GM18870 (cell line): ENCODE results near the gene HORMAD2.

Experiments used
- ATAC-seq: cut with Tn5 transposase; IDR thresholded peaks from one replicate; pipeline ENCODE4 v1.9.1; 2021; ENCODE audit warnings: moderate library complexity; ENCODE audit not compliant: unreplicated experiment

HORMAD2 gene, protein sequence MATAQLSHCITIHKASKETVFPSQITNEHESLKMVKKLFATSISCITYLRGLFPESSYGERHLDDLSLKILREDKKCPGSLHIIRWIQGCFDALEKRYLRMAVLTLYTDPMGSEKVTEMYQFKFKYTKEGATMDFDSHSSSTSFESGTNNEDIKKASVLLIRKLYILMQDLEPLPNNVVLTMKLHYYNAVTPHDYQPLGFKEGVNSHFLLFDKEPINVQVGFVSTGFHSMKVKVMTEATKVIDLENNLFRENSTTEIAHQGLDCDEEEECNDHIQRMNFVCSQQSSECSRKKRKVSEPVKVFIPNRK

GRCh38 chr22:30079952-30080533 is at the start of gene HORMAD2:
TSS of gene HORMAD2 (plus strand) at chr22:30080464. CDS start at chr22:30093953, 13,489 bp downstream.
- no peak for ATAC-seq

DNA sequence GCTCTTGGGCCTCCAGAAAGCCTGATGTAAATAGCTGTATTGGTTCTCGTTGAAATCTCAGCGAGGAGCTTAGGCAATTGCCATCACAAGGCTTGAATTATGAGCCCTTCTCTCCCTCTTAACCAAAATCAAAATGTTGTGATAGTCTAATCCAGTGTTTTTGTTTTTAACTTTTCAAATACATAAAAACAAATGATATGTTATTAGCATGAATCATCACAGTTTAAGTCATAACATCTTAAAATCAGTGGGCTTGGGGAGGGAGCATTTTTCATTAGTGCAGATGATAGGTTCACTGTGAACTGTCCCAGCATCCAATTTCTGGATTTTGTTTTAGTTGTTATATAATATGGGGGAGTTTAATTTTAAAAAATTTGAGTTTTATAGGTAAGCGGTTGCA is 48.9 kb upstream of the HORMAD2 start:
- ATAC-seq, result no peak

DNA sequence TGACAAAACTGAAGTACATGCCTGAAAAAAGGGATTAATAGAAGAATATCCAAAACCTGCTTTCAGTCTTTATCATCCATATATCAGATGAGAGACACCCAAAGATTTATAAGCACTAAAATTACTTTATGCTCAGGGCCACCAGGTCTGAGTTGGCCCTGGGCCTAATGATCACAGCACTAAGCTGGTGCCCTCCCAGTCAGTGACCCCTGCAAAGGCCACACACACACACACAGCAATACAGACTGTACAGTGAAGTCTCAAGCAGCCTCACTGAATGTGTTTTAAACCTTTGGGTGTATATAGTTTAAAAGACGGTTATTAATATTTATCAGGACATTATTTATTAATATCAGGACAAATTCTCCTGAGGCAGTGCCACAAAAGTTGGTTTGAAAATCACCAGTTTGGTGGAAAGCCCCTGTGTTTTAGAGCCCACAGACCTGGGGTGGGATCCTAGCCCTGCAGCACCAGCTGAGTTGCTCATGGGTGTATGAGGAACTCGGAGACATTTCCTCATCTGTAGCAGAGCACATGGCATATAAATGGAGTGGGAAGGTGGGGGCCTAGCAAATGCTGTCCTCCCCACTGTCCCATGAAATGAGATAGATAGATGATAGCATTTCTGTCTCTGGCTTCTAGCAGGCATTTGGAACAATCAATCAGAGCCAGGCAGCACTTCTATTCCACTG is 48.4 kb upstream of the HORMAD2 start:
- no peak for ATAC-seq

DNA sequence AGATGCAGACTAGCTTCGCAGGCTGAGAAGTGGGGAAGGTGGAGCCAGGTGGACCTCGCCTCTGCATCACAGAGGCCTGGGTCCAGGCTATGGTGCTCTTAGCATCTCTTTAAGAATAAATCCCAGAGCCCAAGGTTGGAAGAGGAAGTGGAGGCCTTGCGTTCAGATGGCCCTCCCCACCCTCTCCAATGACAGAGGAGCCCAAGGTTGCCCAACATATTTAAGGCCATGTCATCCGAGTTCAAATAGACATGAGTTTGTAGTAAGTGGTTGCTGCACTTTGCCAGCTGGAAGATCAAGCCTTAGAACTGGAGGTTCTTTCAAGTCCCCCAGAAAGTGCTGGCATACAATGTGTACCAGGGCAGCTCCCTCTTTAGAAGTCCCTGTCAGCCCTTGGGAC is 47.1 kb upstream of the HORMAD2 start:
- no peak for ATAC-seq

- no peak for ATAC-seq
Observed at GRCh38 chr22:30033901-30034300, 46.4 kb upstream of the HORMAD2 start.

DNA sequence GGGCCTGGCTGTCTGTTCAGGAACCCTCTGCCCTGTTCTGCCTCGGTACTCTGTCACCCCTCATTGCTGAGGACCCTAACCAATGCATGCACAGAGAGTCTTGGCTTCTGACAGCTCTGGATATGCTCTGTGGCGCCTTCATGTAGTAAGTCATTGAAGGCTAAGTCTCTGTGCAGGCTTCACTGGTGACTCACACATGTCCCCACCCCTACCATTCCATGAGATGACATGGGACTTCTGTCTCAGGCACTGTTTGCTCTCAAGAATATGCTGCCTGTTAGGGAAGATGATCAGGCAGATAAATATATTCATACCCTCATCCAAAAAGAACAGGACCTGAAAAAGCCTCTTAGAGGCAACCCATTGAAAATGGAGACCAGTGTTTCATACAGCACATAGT is 43.6 kb upstream of the HORMAD2 start:
- ATAC-seq, result no peak

GRCh38 chr22:30038219-30038618 is 42.0 kb upstream of the HORMAD2 start:
- ATAC-seq, result no peak

DNA sequence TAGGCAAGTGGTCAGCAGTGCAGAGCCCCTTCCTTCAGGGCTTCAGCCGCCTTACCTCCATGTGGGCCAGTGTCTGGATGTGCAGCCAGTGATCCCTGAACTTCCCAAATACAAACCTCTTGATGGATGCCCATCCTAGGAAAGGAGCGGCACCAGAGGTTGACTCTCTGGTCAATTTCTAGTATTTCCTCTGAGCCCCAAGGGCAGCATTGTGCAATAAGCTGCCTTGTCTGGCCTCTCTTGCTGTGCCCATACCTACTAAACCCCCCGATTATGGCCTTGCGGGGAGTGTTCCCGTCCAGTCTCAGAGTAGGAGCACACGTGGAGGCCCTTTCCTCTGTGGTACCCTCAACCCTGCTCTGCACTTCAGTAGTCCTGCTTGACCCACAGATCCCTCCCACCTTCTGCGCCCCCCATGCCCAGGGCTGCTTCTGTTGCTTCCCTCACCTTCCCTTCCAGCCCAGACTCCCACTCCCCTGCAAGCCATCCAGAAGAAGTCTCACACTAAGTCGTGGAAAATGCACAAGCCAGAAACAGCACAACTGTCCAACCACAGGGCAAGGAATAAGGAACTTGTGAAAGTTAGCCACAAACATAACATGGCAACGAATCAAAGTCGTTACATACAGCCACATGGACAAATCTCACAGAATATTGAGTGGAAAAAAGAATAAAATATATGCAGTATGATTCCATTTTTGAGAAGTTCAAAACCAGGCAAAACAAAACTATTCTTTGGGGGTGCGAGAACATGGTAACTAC is 39.6 kb upstream of the HORMAD2 start:
- ATAC-seq, result no peak

DNA sequence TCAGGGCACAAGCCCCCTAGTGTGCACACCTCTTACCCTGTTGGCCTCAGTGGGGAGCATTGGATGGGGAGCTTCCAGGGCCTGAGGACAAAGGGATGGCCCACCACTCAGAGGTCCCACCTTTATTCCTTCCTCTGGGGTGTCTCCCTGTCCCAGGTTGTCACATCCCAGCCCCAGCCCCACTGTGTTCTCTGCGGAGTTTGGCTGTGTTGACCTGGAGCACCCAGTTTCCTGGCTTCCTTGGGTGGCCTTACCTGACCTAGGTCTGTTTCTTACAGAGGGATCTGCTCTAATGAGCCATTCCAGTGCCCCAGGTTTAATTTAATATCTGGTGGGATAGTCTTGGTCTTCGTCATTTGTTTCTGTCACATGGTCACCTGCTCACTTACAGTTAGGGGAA is 38.8 kb upstream of the HORMAD2 start:
- no peak for ATAC-seq

GRCh38 chr22:30041881-30042280 is 38.4 kb upstream of the HORMAD2 start:
- no peak for ATAC-seq

- no peak for ATAC-seq
Observed at GRCh38 chr22:30043161-30043560, 37.1 kb upstream of the HORMAD2 start.

DNA sequence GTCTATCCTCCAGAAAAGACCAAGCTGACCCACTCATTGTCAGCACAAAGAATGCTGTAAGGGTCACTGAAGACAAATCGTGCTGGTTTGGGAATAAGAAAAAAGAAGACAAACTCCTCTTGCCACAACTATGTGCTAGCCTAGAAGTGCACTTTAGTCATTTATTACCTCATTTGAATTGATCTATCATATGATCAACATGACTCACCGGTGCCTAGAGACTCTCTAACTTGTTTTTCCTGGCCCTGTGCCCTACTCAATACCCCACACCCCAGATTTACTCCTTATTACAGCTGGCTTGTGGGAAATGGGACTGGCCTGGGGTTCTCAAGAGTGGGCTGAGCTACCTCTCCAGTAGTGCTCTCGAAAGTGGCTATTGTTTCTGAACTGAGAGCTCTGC is 35.9 kb upstream of the HORMAD2 start:
- ATAC-seq, result no peak

GRCh38 chr22:30044881-30045493 is 35.3 kb upstream of the HORMAD2 start:
- no peak for ATAC-seq

DNA sequence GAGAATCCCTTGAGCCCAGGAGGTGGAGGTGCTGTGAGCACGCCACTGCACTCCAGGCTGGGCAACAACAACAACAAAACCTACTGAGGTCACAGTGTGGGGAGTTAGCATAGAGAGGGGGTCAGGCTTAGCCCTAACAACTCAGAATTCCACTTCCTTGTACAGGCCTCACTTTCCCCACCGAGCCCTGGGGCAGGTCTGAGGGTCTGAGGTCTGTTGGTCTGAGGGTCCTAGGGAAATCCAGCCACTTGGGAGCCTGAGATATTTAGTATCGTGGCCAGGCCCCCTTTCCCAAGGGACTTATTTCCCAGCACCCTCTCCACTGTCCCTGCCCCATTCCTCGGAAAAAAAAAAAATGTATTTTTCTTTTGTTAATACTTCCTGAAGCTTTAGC is 34.8 kb upstream of the HORMAD2 start:
- ATAC-seq, result no peak

GRCh38 chr22:30045901-30046715 is 34.2 kb upstream of the HORMAD2 start:
- ATAC-seq, result no peak

DNA sequence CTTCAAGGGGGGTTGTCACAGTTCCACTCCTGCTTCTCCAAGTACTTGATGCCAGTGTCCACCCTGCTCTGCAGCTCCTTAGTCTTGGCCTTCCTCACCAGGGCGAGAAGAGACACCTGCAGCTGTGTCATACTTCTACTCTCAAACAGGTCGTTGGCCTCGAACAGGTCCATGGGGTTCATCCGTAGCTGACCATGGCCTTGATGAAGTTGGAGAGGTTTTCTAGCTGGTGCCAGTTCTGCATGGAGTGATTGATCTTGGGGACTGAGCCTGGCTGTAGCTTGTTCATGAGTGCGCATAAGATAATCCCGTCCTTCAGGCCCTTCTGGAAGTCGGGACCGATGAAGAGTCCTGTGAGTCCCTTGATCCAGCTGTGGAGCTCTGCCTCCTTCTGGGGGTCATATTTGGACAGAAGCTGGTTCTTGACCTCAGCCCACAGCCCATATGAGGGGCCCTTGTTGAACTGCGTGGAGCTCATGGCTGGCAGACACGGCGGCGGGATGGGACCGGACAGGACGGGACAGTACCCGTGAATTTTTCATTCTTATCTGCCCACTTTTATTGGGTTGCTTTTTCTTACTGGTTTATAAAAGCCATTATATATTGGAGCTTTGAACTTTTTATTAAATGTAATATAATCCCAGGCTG is 33.4 kb upstream of the HORMAD2 start:
- no peak for ATAC-seq

GRCh38 chr22:30047364-30047738 is 32.9 kb upstream of the HORMAD2 start:
- no peak for ATAC-seq

DNA sequence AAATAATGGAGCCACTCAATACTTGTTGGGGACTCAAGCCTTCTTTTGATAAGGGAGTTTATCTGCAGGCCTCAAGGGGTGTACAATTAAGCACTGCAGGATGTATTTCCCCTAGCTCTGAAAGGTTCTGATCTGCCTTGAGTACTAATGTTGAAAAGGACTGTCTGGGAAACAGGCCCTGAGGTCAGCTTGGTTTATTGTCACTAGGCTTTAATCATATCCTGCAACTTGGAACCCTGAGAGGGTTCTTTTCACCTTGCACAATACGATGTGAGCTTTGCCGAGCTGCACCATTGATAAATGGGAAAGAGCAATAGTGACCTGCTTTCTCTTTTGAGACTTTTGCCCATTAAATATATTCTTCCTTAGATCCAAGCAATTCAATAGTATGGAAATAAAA is 31.6 kb upstream of the HORMAD2 start:
- no peak for ATAC-seq

DNA sequence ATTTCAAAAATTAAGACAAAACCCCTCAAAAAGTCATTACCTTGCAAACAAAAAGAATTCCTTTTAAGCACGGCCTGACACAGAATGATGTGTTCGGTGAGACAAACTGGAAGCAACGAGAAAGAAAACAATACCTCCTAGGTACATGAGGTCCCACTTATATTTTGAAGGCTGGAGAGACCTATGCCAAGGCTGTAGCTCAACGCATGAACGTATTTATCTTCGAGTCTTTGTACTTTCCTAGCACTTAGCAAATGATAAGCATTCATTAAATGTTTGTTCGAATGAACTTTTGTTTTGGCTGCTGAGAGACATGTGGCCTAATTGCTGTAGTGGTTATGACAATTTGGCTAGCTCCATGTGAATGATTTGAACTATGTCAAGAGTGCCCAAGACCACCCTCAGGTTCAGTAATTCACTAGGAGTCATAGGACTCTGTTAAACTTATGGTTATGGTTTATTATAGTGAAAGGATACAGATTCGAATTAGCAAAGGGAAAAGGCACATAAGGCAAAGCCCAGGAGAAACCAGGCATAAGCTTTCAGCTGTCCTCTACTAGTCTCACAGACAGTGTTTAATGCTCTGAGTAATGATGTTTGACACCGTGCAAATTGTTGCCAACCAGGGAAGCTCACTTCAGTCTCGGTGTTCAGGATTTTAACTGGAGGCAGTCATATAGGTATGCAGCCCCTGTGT is 26.0 kb upstream of the HORMAD2 start:
- no peak for ATAC-seq
